ENCODE measurements around the gene TMEM108. TPM values are rescaled to one million over a fixed set of nuclear protein-coding genes. Genes with fewer than 3 reads are reported as not detected.

Gene TMEM108
- total and polyA plus RNA-seq, 10 of the 15 experiments (the other 5 are each of a cell fraction or from before 2014, with no cell fraction given): 0.02 to 0.58 (median 0.12) TPM; not detected in 5

- TF ChIP-seq IRF4 (IDR thresholded peaks at IDR 0.05; ENCODE audit: low read depth, low read length): 0 out of 2 replicates have a peak, but pooled peaks have one; percentile 26
- TF ChIP-seq CREB1 (IDR thresholded peaks at IDR 0.05; ENCODE audit: low read depth): peak; percentile 40; the same call in 1 of the 2 replicates
- TF ChIP-seq ZNF622 (IDR thresholded peaks at IDR 0.05): no peak
- TF ChIP-seq SPI1 (IDR thresholded peaks at IDR 0.05; ENCODE audit: borderline replicate concordance, insufficient read depth, low read depth, low read length): peak; percentile 39; the same call in 1 of the 2 replicates
- no peak; the same call in 1 of the 2 replicates for TF ChIP-seq NR2F1 (conservative IDR thresholded peaks at IDR 0.05)
- no peak for TF ChIP-seq REST (IDR thresholded peaks at IDR 0.05; ENCODE audit: low read depth, low read length)
- no peak for TF ChIP-seq CTCF (IDR thresholded peaks at IDR 0.05 in 2 of 3, conservative IDR thresholded peaks at IDR 0.05 in 1 of 3; ENCODE audit: control insufficient read depth in 2 of 3, extremely low read depth in 1 of 3, insufficient read depth in 1 of 3, low read depth in 3 of 3, low read length in 3 of 3)
- TF ChIP-seq SMARCA5 (IDR thresholded peaks at IDR 0.05): no peak
- TF ChIP-seq SP1 (IDR thresholded peaks at IDR 0.05; ENCODE audit: low read depth, low read length): no peak
- TF ChIP-seq PKNOX1 (IDR thresholded peaks at IDR 0.05): peak; percentile 79
- no peak for TF ChIP-seq TCF3 (IDR thresholded peaks at IDR 0.05; ENCODE audit: borderline replicate concordance, insufficient read depth, low read depth, low read length)
- no peak for TF ChIP-seq CUX1 (IDR thresholded peaks at IDR 0.05; ENCODE audit: insufficient replicate concordance, low read depth, low read length)
- no peak for TF ChIP-seq SIX5 (IDR thresholded peaks at IDR 0.05; ENCODE audit: low read depth, low read length, severe bottlenecking)
- peak; percentile 80 to 86; a peak in 3 of 4 replicates for TF ChIP-seq IKZF2 (IDR thresholded peaks at IDR 0.05)
- peak; percentile 83 for TF ChIP-seq MEF2B (IDR thresholded peaks at IDR 0.05; ENCODE audit: partially characterized antibody, poor library complexity, severe bottlenecking)
- 0 out of 2 replicates have a peak, but pooled peaks have one; percentile 71 for TF ChIP-seq EED (IDR thresholded peaks at IDR 0.05; ENCODE audit: low read depth)
- no peak for TF ChIP-seq MXI1 (IDR thresholded peaks at IDR 0.05; ENCODE audit: low read depth, low read length)
- TF ChIP-seq EGR1 (IDR thresholded peaks at IDR 0.05; ENCODE audit: borderline replicate concordance in 1 of 2, low read depth in 2 of 2, low read length in 2 of 2): no peak
- no peak for TF ChIP-seq MYB (IDR thresholded peaks at IDR 0.05; ENCODE audit: borderline replicate concordance, low read depth, low read length)
Observed at GRCh38 chr3:133211449-133211848, 173.3 kb downstream of the TMEM108 start (continued).

Measured in GM12878 (cell line).